GM10847 (cell line): ENCODE measurements around the gene LPCAT4.

Experiments
- POLR2A ChIP-seq: IDR thresholded peaks from 2 replicates; pipeline ENCODE4 v1.6.1; 2011; ENCODE audit not compliant: insufficient read length; ENCODE audit errors: extremely low read depth

The LPCAT4 gene

DNA sequence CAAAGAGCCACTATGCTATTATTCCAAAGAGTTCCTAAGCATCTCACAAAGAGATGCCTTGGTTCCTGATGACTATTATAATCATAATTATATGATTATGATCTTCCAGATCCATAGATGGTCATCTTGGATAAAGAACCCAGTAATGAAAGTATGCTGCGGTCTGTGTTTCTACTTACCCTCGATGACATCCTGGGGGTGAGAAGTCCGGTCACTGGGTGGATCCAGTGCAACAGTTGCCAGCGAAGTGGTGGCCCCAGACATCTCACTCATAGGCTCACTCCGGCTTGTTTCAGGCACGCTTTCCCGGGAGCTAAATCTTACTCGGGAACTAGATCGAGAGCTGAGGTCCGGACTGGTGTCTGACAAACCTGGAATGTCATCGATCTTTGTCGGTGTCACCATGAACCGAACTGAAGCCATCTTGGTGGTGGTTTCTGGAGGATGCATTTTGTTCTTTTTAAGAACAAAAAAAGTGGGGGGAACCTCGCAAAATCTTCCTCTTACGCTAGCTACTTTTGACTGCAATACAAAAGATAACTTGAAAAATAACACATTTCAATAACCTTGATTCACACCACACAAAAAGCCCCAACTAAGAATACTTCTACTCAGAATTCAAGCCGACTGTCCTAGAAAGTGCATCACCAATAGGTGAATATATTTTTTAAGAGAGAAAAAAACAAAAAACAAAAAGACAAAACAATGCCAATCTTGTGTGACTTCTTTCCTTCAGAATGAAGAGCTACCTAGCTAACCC is 30.6 kb downstream of the LPCAT4 start:
- no peak for TF ChIP-seq POLR2A

DNA sequence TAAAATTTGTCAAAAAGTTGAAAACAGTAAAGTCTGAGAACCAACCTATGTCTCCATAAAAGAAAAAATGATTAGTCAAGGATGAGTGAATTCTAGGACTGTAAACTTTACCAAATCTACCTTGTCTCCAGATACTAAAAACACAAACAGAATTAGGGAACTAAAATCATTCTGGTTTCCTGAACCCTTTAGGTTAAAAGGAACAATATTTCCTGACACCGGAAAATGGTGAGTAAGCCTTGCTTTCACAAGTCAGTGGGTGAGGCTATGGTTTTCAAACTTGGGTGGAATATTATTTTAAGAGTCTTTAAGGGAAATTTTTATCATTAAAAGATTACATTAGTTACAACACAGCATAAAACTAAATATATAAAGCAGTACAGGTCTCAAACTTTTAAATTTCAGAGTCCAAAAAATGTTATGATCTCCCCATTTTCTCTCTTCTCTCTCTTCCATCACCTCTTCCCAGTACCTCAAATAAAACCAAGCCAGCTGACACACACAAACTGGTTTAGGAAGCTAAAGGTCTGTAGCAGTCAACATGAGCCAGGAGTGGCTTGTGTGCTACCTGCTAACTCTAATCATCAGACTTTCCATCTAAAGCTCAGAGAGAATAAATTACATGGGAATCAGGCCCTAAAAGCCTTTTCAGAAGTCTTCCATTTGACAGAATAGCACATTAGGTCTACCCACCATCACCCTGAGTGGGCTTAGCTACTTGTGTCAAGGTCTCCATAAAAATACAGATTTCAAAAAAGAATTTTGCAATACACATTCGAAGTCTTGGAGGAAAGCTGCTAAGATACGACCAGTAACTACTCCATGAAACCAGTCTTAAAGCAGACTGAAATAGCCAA is 31.6 kb downstream of the LPCAT4 start:
- no peak for TF ChIP-seq POLR2A

DNA sequence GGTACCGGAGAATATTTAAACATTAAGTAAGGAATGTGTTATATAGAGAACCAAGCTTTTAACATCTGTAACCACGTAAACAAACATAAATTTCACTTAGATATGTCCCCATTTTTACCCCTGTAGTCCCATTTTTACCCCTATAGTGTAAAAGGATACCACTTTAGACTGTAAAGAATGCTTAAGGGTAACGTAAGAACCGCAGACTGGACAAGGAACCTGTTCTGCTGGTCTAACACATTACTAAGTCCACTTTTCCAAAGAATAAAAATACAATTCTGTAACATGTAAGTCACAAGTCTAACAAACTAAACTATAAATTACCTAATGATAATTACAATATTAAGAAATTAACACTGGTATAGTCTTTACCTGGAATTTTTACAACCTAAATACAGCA is 32.3 kb downstream of the LPCAT4 start:
- no peak for TF ChIP-seq POLR2A

DNA sequence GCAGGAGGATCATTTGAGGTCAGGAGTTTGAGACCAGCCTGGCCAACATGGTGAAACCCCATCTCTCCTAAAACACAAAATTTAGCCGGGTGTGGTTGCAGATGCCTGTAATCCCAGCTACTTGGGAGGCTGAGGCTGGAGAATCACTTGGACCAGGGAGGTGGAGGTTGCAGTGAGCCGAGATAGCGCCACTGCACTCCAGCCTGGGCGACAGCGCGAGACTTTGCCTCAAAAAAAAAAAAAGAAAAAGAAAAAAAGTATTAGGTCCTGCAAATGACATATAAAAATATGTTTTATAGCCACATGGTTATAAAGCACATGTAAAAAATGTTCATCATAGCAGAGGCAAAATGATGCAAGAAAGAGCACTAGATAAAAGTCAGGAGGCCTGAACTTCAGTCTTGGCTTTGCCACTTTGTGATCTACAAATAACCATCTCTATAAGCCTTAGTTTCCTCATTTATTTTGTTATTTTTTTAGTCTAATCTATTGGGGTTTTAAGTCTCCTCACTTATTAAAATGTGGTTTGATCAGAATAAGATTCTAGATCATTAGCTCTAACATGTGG is 34.4 kb downstream of the LPCAT4 start:
- no peak for TF ChIP-seq POLR2A

DNA sequence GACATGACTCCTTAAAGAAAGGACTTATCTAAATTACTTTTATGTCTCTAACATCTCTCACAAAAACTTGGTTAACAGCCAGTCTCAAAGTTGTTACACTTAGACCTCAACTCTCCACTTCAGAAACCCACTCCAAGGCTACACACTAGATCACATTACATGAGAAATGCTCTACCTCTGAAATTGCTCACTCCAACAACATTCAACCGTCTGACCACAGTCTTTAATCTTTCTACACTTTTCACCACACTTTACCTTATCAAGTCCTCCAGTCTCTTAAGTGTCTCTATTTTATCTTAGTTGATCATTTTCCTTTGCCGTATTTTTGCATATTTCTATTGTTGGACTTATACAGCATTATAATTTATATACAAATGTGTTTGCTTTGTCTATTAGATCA is 35.2 kb downstream of the LPCAT4 start:
- TF ChIP-seq POLR2A: no peak

DNA sequence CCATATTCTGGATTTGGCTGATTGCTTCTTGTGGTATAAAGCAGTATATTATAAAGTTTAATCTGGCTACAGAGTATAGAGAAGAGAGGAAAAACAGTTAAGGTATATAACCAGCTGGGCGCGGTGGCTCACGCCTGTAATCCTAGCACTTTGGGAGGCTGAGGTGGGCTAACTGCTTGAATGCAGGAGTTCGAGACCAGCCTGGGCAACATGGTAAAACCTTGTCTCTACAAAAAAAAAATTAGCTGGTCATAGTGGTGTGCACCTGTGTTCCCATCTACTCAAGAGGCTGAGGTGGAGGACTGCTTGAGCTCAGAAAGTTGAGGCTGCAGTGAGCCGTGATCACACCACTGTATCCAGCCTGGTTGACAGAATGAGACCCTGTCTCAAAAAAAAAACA is 36.7 kb downstream of the LPCAT4 start:
- TF ChIP-seq POLR2A: no peak

DNA sequence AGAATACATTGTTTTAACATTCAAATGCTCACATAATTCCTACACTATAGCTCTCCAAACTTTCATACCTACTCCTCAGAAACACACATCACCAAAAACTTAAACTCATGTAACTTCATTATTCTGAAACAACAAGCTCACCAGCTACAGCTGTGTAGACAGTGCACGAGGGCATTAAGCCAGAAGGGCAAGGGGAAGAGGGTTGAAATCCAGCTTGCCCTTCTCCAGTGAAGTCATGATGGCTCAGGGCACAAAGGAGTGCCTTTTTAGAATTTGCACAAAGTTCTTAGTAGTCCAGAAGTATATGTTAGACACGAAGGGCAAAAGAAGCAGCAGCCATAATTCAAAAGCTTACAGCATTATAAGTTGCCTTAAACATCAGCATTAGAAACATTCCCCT is 38.0 kb downstream of the LPCAT4 start:
- no peak for TF ChIP-seq POLR2A

DNA sequence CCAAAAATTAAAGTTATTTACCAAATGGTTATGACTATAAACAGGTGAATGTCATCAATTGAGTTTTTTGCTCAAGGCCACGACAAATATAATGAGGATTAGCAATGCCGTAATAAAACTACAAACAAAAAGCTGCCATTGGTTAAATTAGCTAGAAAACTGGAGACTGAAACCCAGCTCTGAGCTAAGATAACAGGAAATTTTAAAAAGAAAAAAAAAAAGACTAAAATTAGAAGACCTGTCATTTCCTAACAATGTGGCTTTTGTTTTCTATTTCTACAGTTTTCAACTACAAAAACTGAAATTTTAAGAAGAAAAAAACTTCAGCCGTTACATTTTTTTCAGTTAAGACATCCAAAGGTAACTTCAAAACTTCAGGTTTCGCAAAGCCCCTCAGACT is 39.1 kb downstream of the LPCAT4 start:
- no peak for TF ChIP-seq POLR2A

DNA sequence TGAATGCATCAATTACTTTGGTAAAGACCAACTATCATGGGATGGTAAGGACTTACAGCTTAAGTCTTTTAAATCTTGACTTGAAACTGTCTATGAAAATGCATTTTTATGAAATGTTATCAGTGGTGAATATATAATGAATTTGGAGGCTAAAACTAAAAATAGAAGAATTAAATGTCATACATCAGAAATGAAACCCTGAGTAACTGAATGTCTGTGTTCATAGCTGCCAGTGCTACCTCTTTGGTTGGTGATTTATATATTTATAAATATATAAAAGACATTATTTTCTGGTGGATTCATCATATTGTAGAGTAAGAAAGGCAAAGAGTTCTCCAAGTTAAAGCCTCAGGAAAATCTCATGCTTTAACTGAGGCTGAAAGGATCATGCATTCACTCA is 41.6 kb downstream of the LPCAT4 start:
- TF ChIP-seq POLR2A: no peak

DNA sequence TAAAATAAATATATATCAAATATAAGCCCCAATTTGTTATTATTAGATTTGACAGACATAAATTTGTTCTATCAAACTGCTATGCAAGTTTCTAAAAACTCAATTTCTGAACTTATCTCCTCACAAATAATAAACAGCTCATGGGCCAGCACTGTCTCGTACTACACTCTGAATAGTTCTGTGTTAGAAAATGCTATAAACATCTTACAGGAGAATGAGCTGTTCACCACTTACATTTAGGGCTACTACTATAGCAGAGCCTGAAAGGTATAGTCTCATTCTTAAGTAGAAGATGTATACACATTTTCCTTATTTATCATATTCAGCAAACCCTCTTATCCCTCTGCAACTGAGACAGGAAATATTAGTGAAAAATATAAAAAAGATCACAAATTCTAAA is 42.1 kb downstream of the LPCAT4 start:
- no peak for TF ChIP-seq POLR2A

DNA sequence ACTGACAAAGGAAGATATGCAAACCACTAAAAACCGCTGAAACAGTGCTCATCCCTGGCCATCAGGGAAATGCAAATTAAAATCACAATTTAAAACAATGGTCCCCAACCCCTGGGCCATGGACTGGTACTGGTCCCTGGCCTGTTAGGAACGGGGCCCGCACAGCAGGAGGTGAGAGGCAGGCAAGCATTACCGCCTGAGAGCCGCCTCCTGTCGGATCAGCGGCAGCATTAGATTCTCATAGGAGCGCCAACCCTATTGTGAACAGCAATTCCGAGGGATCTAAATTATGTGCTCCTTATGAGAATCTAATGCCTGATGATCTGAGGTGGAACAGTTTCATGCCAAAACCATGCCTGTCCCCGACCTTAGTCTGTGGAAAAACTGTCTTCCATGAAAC is 43.8 kb downstream of the LPCAT4 start:
- no peak for TF ChIP-seq POLR2A

DNA sequence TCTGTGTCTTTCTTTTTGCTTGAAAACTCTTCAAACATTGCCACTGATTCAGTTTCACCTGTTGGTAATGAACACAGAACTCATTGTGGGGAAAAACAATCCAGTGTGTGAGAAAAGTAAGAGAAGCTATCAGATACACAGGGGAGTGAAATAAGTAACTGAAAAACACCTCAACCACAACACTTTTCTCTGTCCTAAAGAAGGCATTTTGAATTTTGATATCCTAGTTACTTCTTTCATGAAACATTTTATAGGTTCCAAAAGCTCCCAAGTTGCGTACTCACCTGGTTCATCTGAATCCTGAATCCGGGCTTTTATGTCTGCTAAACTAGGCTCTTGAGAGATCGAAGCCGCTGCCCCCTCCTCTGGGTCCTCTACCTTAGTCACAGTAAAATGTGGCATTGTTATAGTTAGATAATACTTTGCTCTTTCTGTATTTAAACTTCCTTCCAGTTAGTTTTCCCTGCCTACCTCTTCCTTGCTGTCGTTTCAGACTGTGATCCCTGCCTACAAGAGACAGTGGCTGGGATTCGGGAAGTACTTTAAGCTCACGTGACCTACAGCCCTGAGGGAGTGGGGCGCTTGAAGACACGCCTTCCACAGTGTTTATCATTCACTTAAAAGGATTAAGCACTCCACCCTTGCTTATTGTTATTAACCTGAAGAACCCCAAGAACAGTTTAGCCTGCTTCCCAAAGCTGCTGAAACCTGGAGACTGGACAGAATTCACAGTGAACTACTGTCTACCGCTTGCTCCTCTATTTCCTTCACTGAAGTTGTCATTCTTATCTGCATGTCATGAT is 48.5 kb downstream of the LPCAT4 start:
- no peak for TF ChIP-seq POLR2A

DNA sequence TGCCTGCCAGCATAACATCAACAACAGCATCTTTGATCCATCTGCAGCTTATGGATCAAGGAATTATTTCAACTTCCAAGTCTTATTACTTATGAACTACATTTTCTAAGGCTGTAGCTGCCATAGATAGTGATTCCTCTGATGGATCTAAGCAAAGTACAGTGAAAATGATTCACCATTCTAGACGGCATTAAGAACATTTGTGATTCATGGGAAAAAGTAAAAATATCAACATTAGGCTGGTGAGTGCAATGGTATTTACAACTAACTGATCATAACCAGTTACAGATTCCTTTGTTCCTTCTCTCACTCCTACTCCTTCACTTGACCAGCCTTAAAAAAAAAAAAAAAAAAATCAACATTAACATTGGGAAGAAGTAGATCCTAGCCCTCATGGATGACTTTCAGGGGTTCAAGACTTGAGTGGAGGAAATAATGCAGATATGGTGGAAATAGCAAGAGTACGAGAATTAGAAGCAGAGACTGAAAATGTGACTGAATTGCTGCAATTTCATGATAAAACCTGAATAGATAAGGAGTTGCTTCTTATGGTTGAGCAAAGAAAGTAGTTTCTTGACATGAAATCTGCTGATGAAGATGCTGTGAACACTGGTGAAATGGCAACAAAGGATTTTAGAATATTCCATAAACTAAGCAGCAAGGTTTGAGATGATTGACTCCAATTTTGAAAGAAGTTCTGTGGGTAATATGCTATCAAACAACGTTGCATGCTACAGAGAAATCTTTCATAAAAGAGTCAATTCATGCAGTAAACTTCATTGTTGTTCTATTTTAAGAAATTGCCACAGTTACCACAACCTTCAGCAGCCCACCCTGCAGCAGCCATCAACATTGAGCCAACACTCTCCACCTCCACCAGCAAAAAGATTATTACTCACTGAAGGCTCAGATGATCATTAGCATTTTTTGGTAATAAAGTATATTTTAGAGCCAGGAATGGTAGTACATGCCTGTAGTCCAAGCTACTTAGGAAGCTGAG is 52.2 kb downstream of the LPCAT4 start:
- TF ChIP-seq POLR2A: no peak

DNA sequence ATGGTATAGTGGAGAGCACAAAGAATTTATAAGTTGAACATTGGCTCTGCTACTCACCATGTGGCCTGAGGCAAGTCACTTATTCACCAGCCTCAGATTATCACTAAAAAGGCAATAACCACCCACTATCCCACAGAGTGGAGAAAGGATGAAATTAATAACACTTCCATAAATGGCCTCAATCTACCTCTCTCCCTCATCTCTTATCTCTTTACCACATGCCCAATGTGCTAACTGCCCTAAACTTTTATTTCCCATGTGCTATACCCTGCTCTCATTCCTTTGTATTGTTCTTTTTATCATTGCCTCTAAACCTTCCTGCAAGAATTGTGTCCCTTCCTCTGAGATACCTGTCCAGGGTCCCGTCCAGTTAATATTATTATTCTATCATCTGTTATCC is 55.4 kb downstream of the LPCAT4 start:
- no peak for TF ChIP-seq POLR2A
